NCI-H345 treated with DMSO at 0.1 percent for 48 hours (cell line): ENCODE data around the gene DNAI1.
A peak's percentile ranks its signal among the peaks of the same experiment; 100 is the strongest.
"Not testable (repeated sequence)": the region's sequence is repeated elsewhere in the genome, so short reads cannot be mapped to it uniquely, and the experiment has no call there.

ENCODE experiments used
- DNase-seq: peaks from one replicate; lab custom pipeline; 2025; ENCODE audit not compliant: unreplicated experiment; lab: John Stamatoyannopoulos, UW

DNAI1 gene

GRCh38 chr9:34458013-34458958 lies at the start of gene DNAI1, which contains the start of gene FAM219A:
Gene DNAI1 (plus strand): TSS chr9:34458805. CDS start chr9:34459006, 201 bp downstream.
Gene FAM219A (minus strand): TSS chr9:34458570. CDS start chr9:34458263, 307 bp downstream.
- DNase-seq: peak; percentile 96

GRCh38 chr9:34409154-34409553 lies 49.5 kb upstream of the DNAI1 start:
- no peak for DNase-seq

- no peak for DNase-seq
Observed at GRCh38 chr9:34412336-34412735, 46.3 kb upstream of the DNAI1 start.

- no peak for DNase-seq
Observed at GRCh38 chr9:34413231-34413852, 45.3 kb upstream of the DNAI1 start.

- peak; percentile 55 for DNase-seq
Observed at GRCh38 chr9:34417734-34418133, 40.9 kb upstream of the DNAI1 start.

- no peak for DNase-seq
Observed at GRCh38 chr9:34419716-34420504, 38.7 kb upstream of the DNAI1 start.

- DNase-seq: no peak
Observed at GRCh38 chr9:34426347-34427074, 32.1 kb upstream of the DNAI1 start.

GRCh38 chr9:34428325-34428958 lies 30.2 kb upstream of the DNAI1 start:
- DNase-seq: no peak

GRCh38 chr9:34430843-34431437 lies 27.7 kb upstream of the DNAI1 start:
- DNase-seq: peak; percentile 69

GRCh38 chr9:34431667-34432066 lies 26.9 kb upstream of the DNAI1 start:
- no peak for DNase-seq

GRCh38 chr9:34437006-34437925 lies 21.3 kb upstream of the DNAI1 start:
- peak; percentile 45 for DNase-seq

GRCh38 chr9:34437926-34438307 lies 20.7 kb upstream of the DNAI1 start:
- not testable (repeated sequence) for DNase-seq

GRCh38 chr9:34438465-34438864 lies 20.1 kb upstream of the DNAI1 start:
- not testable (repeated sequence) for DNase-seq

- DNase-seq: no peak
Observed at GRCh38 chr9:34440017-34440416, 18.6 kb upstream of the DNAI1 start.

- DNase-seq: no peak
Observed at GRCh38 chr9:34442770-34443169, 15.8 kb upstream of the DNAI1 start.

GRCh38 chr9:34443533-34443932 lies 15.1 kb upstream of the DNAI1 start:
- DNase-seq: no peak

GRCh38 chr9:34443976-34444375 lies 14.6 kb upstream of the DNAI1 start:
- no peak for DNase-seq

GRCh38 chr9:34446468-34446891 lies 12.1 kb upstream of the DNAI1 start:
- DNase-seq: no peak

GRCh38 chr9:34446951-34447350 lies 11.7 kb upstream of the DNAI1 start:
- no peak for DNase-seq
